ENCODE results near the gene MMEL1.
"Not testable (repeated sequence)": the region's sequence is repeated elsewhere in the genome, so short reads cannot be mapped to it uniquely, and the experiment has no call there.

Gene MMEL1

DNA sequence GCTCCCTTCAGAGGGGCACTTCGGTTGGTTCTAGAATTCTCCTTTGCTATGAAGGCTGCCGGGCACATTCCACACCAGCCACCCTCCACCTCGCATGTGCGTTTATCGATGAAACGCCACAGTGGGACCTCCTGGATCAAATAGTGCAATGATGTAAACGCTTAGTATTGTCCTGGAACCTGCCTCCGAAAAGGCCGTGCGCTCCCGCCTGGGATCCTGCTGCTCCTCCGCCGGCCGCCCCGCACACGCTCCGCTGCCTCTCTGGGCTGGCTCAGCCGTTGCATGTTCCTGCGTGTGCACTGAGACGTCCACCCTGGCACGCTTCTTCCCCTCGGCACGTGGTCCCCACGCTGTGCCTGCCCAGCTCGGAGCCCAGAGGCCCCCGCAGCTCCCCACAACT is 80.6 kb downstream of the MMEL1 start:
- ATAC-seq (no peak), DNase-seq (no peak)
- Mint-ChIP-seq H3K27ac (no peak overlapping the region), H3K36me3 (ENCODE audit: low read depth) (peaks cover 4% of the 10 kb centered on the region), H3K4me1 (peaks cover 56% of the 10 kb centered on the region), H3K4me3 (no peak overlapping the region), H3K27me3 (no peaks in the 10 kb centered on the region), H3K9me3 (no peaks in the 10 kb centered on the region)

DNA sequence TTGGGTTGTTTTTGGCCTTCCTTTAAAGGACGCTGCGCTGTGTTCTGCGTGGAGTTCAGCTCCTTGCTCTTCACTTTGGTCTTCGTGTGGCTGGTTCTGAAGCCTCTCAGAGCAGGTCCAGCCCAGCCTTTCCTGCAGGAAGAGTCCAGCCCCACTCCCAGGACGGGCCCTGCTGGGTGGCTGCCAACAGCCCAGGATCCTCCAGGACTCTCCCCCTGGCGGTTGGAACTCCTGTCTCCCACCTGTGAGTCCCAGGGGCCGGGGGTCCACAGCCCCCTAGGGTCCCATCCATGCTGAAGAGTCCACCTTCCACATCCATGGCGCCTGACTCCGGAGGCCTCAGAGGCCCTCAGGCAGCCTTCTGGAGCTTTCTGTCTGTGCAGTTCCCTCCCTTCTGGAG is 81.3 kb downstream of the MMEL1 start:
- not testable (repeated sequence) for H3K27me3 Mint-ChIP-seq; H3K9me3 Mint-ChIP-seq; H3K4me3 Mint-ChIP-seq; DNase-seq; H3K36me3 Mint-ChIP-seq (ENCODE audit: low read depth); ATAC-seq; H3K27ac Mint-ChIP-seq
- peaks cover 56% of the 10 kb centered on the region for H3K4me1 Mint-ChIP-seq

DNA sequence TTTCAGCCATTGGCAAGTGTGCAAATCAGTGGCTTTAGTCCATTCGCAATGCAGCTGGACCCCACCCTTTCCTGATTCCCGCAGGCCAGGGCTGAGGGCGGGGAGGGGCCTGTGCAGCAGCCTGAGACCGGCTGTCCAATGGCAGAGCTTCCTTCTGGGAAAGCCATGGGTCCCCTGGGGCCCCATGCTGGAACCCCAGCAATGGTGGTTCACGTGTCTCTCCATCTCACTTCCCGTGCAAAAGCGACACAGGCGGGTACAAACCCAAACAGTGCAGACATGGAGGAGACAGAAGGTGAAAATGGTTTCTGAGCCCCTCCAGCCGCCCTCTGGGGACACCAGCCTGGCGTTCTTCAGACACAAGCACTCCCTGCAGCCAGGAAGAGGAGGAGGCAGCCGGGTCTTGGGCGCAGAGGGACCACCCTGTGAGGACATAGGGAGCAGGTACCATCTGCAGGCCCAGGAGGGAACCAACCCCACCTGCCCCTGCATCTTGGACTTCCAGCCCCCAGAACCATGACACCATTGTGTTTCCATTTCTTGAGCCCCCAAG is 82.4 kb downstream of the MMEL1 start:
- H3K4me1 Mint-ChIP-seq = peaks cover 49% of the 10 kb centered on the region
- not testable (repeated sequence) for DNase-seq; H3K4me3 Mint-ChIP-seq; ATAC-seq; H3K27me3 Mint-ChIP-seq; H3K27ac Mint-ChIP-seq; H3K9me3 Mint-ChIP-seq; H3K36me3 Mint-ChIP-seq (ENCODE audit: low read depth)

GRCh38 chr1:2549367-2550029 is 83.3 kb downstream of the MMEL1 start:
- H3K27ac Mint-ChIP-seq = peak overlapping the region; percentile 94
- not testable (repeated sequence) for H3K36me3 Mint-ChIP-seq (ENCODE audit: low read depth); H3K9me3 Mint-ChIP-seq; DNase-seq; H3K27me3 Mint-ChIP-seq; ATAC-seq
- peaks cover 41% of the 10 kb centered on the region for H3K4me1 Mint-ChIP-seq
- H3K4me3 Mint-ChIP-seq = peak overlapping the region; percentile 80

GRCh38 chr1:2548068-2548589 is 84.7 kb downstream of the MMEL1 start:
- H3K36me3 Mint-ChIP-seq (ENCODE audit: low read depth) = no peaks in the 10 kb centered on the region
- peaks cover 34% of the 10 kb centered on the region for H3K4me1 Mint-ChIP-seq
- DNase-seq (peak; percentile 91), ATAC-seq (peak; percentile 22)
- no peaks in the 10 kb centered on the region for H3K9me3 Mint-ChIP-seq
- peak overlapping the region; percentile 80 for H3K4me3 Mint-ChIP-seq
- peak overlapping the region; percentile 94 for H3K27ac Mint-ChIP-seq
- no peaks in the 10 kb centered on the region for H3K27me3 Mint-ChIP-seq

GRCh38 chr1:2547210-2548067 is 85.4 kb downstream of the MMEL1 start:
- Mint-ChIP-seq H3K4me3 (peak overlapping the region; percentile 80), H3K36me3 (ENCODE audit: low read depth) (no peaks in the 10 kb centered on the region), H3K4me1 (peaks cover 34% of the 10 kb centered on the region), H3K27ac (peak overlapping the region; percentile 94), H3K9me3 (no peaks in the 10 kb centered on the region), H3K27me3 (no peaks in the 10 kb centered on the region)
- peak; percentile 80 for DNase-seq
- ATAC-seq = peak; percentile 47

DNA sequence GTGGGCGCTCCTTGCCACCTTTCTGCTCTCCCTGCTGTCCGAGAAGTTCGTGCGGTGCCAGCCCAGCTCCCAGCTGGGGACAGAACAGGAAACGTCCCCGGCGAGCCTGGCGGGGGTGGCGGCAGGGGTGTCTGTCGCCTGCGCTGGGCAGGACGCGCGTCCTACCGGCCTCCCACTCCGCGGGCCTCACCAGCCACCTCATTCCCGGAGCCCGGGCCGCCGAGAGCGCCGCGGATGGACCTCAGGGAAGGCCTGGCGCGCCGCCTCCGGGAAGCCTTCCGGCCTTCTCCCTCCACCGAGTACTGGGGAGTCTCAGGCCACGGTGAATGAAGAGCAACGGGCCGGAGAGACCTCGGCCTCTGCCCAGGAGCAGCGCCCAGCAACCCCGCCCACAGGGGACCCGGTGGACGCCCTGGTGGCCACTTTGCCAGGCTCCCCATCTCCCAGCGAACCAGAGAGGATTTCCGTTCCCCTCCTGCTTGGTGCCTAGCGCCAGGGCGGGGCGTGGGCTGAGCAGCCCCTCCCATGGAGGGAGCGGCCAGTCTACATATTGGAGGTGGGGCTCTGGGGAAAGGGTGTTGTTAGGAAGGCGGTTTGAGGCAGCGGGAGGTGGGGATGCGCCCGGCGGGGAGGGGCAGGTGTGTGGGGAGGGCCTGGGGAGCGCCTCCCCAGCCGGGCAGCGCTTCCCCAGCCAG is 86.2 kb downstream of the MMEL1 start:
- peak; percentile 53 for ATAC-seq
- peak; percentile 82 for DNase-seq
- no peaks in the 10 kb centered on the region for H3K9me3 Mint-ChIP-seq
- H3K4me1 Mint-ChIP-seq = peaks cover 34% of the 10 kb centered on the region
- H3K36me3 Mint-ChIP-seq (ENCODE audit: low read depth) = no peaks in the 10 kb centered on the region
- H3K27me3 Mint-ChIP-seq = no peaks in the 10 kb centered on the region
- H3K27ac Mint-ChIP-seq = peak overlapping the region; percentile 94
- H3K4me3 Mint-ChIP-seq = peak overlapping the region; percentile 80

- DNase-seq = peak; percentile 87
- Mint-ChIP-seq H3K4me1 (peaks cover 32% of the 10 kb centered on the region), H3K27me3 (peaks cover 1% of the 10 kb centered on the region), H3K36me3 (ENCODE audit: low read depth) (no peaks in the 10 kb centered on the region), H3K4me3 (peak overlapping the region; percentile 80), H3K27ac (peak overlapping the region; percentile 94), H3K9me3 (no peaks in the 10 kb centered on the region)
- ATAC-seq = peak; percentile 29
Measured at GRCh38 chr1:2545754-2546514, 86.9 kb downstream of the MMEL1 start.

- Mint-ChIP-seq H3K27ac (no peak overlapping the region), H3K36me3 (ENCODE audit: low read depth) (no peaks in the 10 kb centered on the region), H3K27me3 (peaks cover 1% of the 10 kb centered on the region), H3K4me1 (peaks cover 26% of the 10 kb centered on the region), H3K9me3 (no peaks in the 10 kb centered on the region), H3K4me3 (no peak overlapping the region)
- DNase-seq = no peak
- no peak for ATAC-seq
Measured at GRCh38 chr1:2544875-2545640, 87.8 kb downstream of the MMEL1 start.

GRCh38 chr1:2544093-2544874 is 88.5 kb downstream of the MMEL1 start:
- H3K9me3 Mint-ChIP-seq = no peaks in the 10 kb centered on the region
- no peak for ATAC-seq

GRCh38 chr1:2543543-2544092 is 89.2 kb downstream of the MMEL1 start:
- peaks cover 1% of the 10 kb centered on the region for H3K27me3 Mint-ChIP-seq
- H3K36me3 Mint-ChIP-seq (ENCODE audit: low read depth) = no peaks in the 10 kb centered on the region
- ATAC-seq (no peak), DNase-seq (no peak)
- no peaks in the 10 kb centered on the region for H3K9me3 Mint-ChIP-seq
- no peak overlapping the region for H3K27ac Mint-ChIP-seq
- H3K4me1 Mint-ChIP-seq = peaks cover 14% of the 10 kb centered on the region
- H3K4me3 Mint-ChIP-seq = no peak overlapping the region

More at GRCh38 chr1:2544093-2544874, 88.5 kb downstream of the MMEL1 start:
- Mint-ChIP-seq H3K4me3 (no peak overlapping the region), H3K36me3 (ENCODE audit: low read depth) (no peaks in the 10 kb centered on the region), H3K27ac (no peak overlapping the region), H3K4me1 (peaks cover 20% of the 10 kb centered on the region), H3K27me3 (peaks cover 1% of the 10 kb centered on the region)
- DNase-seq = no peak

GRCh38 chr1:2542246-2542915 is 90.4 kb downstream of the MMEL1 start:
- Mint-ChIP-seq H3K4me3 (no peak overlapping the region), H3K9me3 (no peaks in the 10 kb centered on the region), H3K27me3 (peaks cover 1% of the 10 kb centered on the region), H3K36me3 (ENCODE audit: low read depth) (no peaks in the 10 kb centered on the region), H3K4me1 (peaks cover 3% of the 10 kb centered on the region), H3K27ac (no peak overlapping the region)
- no peak for ATAC-seq
- DNase-seq = no peak

All from activated naive CD8-positive, alpha-beta T cell treated with anti-CD3 and anti-CD28 coated beads, Interleukin-2, amount 50 U/mL, for 24 hours (primary cell).